ENCODE measurements around the gene TXNDC17. TPM values are rescaled to one million over a fixed set of nuclear protein-coding genes. Genes with fewer than 3 reads are reported as not detected.
A peak's percentile ranks its signal among the peaks of the same experiment; 100 is the strongest.

The TXNDC17 gene
- total RNA-seq, 3 donors from 2014 or later, result 52.2 to 115 (median 106) TPM

DNA sequence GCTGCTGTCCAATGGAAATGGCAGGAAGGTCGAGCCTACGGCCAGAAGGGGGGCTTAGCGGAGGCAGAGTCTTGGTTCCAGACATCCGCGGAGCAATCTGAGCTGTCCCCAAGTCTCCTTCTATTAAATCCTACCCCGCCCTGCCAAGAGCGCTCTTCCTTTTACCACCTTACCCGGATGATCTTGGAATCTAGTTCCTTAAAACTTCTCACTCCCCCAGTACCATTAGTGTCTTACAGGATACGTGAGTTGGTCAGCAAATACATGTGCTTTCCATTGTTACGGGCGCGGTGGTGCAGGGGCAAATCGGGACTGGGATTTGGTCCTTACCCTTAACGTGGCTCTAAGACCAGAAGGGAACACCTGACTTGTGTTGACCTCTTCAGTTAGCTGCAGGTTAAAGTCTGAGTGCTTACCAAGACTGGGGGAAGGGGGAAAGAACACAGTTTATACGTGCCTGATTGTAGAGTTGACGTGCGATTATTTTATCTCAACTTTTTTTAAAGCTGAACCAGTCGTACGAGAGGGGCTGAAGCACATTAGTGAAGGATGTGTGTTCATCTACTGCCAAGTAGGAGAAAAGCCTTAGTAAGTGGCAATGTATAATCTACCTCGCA lies 495 bp downstream of the TXNDC17 start:
- Histone ChIP-seq H3K4me3 (peak overlapping the region; percentile 88), H3K36me3 (ENCODE audit: low read depth) (no peaks in the 10 kb centered on the region), H3K4me1 (ENCODE audit: low read depth) (peaks cover 19% of the 10 kb centered on the region), H3K9me3 (no peaks in the 10 kb centered on the region)
- ATAC-seq (peak; percentile 41), DNase-seq (peak in 1 of 3 donors; percentile 54)
- intact Hi-C loops (cut with DNase I, micrococcal nuclease), result no loop called here
- TF ChIP-seq, protein P1, sequence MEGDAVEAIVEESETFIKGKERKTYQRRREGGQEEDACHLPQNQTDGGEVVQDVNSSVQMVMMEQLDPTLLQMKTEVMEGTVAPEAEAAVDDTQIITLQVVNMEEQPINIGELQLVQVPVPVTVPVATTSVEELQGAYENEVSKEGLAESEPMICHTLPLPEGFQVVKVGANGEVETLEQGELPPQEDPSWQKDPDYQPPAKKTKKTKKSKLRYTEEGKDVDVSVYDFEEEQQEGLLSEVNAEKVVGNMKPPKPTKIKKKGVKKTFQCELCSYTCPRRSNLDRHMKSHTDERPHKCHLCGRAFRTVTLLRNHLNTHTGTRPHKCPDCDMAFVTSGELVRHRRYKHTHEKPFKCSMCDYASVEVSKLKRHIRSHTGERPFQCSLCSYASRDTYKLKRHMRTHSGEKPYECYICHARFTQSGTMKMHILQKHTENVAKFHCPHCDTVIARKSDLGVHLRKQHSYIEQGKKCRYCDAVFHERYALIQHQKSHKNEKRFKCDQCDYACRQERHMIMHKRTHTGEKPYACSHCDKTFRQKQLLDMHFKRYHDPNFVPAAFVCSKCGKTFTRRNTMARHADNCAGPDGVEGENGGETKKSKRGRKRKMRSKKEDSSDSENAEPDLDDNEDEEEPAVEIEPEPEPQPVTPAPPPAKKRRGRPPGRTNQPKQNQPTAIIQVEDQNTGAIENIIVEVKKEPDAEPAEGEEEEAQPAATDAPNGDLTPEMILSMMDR (IDR thresholded peaks at IDR 0.05), result no peak

DNA sequence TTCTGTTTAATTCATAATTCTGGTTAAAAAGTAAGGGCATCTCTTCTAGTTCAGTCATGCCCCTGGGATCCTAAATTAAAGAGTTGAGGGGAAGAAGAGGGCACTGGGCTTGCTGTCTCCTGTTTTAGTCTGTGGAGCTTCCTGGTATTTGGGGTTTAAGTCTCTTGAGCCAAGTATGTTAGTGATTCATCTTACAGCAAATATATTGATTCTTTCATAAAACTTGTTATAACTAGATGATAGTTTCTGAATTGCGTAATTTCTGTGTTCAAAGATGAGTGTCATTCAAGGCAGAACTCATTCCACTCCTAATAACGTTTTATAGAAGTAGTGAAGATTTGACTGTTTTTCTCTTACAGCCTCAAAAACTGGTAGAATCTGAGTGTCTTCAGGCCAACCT lies 1.7 kb downstream of the TXNDC17 start:
- H3K4me3 ChIP-seq, result no peak overlapping the region
- no peaks in the 10 kb centered on the region for H3K36me3 ChIP-seq (ENCODE audit: low read depth)
- intact Hi-C loops (cut with DNase I, micrococcal nuclease), result no loop called here
- TF ChIP-seq, protein P1 (IDR thresholded peaks at IDR 0.05), result no peak
- no peaks in the 10 kb centered on the region for H3K9me3 ChIP-seq
- no peak for ATAC-seq
- DNase-seq, result no peak
- H3K4me1 ChIP-seq (ENCODE audit: low read depth), result peaks cover 19% of the 10 kb centered on the region

DNA sequence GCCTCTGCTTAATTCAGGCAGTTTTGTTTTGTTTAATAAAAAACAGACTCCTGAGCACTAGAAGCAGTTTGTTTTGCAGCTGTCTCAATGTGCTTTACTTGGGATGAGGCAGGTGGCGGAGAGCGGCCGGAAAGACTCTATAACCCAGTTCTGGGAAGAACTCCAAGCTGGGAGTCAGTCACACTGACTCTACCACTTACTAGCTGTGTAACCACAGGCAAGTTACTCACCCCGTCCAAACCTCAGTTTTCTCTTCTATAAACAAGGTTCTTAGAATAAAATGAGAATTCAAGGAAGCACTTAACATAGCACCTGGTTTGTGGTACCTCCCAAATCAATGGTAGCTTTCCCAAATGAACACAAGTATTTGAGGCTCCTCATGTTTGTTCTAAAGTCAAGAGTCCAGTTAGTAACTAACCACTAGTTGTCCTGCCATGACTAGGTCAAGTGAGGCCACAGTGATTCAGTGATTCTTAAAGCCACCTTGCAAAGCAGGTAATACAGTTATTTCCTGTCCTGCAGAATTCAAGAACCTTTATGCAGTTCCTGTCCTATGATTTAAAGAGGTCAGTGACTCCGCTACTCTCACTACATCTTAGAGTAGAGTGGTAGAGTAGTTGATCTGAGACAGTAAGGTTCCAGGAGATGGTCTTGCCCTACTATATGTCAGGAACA lies 2.7 kb downstream of the TXNDC17 start:
- DNase-seq (no peak), ATAC-seq (no peak)
- TF ChIP-seq, protein P1 (IDR thresholded peaks at IDR 0.05), result no peak

DNA sequence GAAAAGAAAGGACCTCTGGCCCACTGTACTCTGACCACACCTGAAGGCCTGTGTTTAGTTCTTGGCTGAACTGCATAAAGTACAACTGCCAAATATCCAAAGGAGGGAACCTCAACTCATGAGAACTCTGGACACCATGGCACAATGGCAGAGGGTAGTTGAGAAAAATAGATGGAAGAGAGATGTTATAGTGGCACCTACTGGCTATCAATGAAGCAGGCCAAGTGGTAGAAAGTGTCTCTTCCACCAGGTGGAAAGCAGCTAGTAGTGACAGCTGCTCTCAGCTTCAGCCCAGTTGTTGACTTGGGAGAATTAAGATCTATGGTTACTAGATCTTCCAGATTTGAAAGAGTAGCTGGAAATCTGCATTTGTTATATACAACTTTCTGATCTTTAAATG lies 7.3 kb downstream of the TXNDC17 start:
- TF ChIP-seq, protein P1 (IDR thresholded peaks at IDR 0.05), result no peak
- DNase-seq, result no peak
- Histone ChIP-seq H3K36me3 (ENCODE audit: low read depth) (no peaks in the 10 kb centered on the region), H3K9me3 (no peaks in the 10 kb centered on the region), H3K4me3 (no peak overlapping the region), H3K4me1 (ENCODE audit: low read depth) (peaks cover 21% of the 10 kb centered on the region)
- no peak for ATAC-seq
- intact Hi-C loops (cut with DNase I, micrococcal nuclease), result no loop called here

More for the DNA sequence above, 2.7 kb downstream of the TXNDC17 start:
- Histone ChIP-seq H3K4me3 (no peak overlapping the region), H3K36me3 (ENCODE audit: low read depth) (no peaks in the 10 kb centered on the region), H3K9me3 (no peaks in the 10 kb centered on the region), H3K4me1 (ENCODE audit: low read depth) (peaks cover 18% of the 10 kb centered on the region)
- intact Hi-C loops (cut with DNase I, micrococcal nuclease), result no loop called here

DNA sequence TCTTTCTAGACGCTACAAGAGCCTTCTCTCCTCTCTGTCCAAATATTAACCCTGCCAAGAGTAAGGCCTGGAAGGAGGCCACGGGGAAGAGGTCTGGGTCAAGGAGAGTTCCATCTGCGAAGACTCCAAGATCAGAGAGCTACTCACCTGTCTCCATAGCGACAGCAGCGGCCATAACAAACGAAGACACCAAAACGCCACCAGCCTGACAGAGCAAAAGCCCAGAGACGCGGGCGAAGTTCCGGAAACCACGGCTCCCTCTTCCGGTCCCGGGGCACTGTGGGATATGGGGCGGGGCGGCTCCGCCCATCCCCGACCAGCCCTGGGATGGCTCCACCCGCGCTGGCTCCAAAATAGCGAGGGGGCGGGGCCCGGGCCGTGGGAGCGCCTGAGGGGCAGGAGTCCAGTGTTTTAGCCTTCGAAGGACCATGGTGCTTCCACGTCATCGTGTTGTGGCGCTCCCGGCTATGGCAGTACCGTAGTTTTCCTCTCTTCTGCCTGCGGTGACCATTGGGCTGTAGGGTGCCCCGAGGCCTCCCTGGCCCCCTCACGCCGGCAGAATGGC lies 10.6 kb downstream of the TXNDC17 start, which contains the start of the genes C17orf100 and MED31:
C17orf100 (plus strand) TSS at position 409 of the 565 bp plus-strand sequence; CDS start at position 561, 152 bp downstream.
MED31 (minus strand) TSS at position 252 of the 565 bp plus-strand sequence; CDS start at position 175, 77 bp downstream.
- TF ChIP-seq, protein P1 (IDR thresholded peaks at IDR 0.05), result no peak
- peaks cover 21% of the 10 kb centered on the region for H3K4me1 ChIP-seq (ENCODE audit: low read depth)
- peak within 1 kb of the TSS; percentile 56 for H3K4me3 ChIP-seq
- H3K36me3 ChIP-seq (ENCODE audit: low read depth), result no peaks in the 10 kb centered on the region
- DNase-seq (peak; percentile 97 to 99 (median 97)), ATAC-seq (peak; percentile 97)
- intact Hi-C loops (cut with DNase I, micrococcal nuclease), result no loop called here
- no peaks in the 10 kb centered on the region for H3K9me3 ChIP-seq

Data from mucosa of descending colon (tissue), 3 donors.